Measurements from ENCODE around the gene TSPAN18.

The TSPAN18 gene

DNA sequence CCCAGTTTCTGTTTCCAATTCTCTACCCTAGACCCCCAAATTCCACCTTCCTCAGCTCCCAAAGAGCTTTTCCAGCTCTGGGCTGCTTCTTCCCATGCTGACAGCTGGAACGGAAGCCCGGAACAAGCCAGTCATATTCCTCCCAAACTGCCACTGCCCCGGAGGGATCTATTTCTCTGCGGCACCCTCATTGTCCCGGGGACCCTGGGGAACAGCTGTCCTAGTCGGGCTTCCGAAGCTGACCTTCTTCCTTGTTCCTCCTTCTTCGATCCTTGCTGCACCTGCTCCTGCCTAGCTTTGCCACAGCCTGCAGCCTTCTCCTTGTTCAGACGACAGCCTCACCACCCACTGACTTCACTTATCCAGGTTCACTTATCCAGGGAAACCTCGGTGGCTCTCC, 105.7 kb downstream of the TSPAN18 start:
- TF ChIP-seq, protein P1, sequence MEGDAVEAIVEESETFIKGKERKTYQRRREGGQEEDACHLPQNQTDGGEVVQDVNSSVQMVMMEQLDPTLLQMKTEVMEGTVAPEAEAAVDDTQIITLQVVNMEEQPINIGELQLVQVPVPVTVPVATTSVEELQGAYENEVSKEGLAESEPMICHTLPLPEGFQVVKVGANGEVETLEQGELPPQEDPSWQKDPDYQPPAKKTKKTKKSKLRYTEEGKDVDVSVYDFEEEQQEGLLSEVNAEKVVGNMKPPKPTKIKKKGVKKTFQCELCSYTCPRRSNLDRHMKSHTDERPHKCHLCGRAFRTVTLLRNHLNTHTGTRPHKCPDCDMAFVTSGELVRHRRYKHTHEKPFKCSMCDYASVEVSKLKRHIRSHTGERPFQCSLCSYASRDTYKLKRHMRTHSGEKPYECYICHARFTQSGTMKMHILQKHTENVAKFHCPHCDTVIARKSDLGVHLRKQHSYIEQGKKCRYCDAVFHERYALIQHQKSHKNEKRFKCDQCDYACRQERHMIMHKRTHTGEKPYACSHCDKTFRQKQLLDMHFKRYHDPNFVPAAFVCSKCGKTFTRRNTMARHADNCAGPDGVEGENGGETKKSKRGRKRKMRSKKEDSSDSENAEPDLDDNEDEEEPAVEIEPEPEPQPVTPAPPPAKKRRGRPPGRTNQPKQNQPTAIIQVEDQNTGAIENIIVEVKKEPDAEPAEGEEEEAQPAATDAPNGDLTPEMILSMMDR (IDR thresholded peaks at IDR 0.05; ENCODE audit: borderline replicate concordance, control extremely low read depth, extremely low read depth, insufficient read depth, missing control alignments), result no peak
- in situ Hi-C loops (cut with MboI; ENCODE audit: low sequenced_read_pairs, unreplicated experiment), result no loop called here
- DNase-seq (ENCODE audit: low spot score), result no peak

DNA sequence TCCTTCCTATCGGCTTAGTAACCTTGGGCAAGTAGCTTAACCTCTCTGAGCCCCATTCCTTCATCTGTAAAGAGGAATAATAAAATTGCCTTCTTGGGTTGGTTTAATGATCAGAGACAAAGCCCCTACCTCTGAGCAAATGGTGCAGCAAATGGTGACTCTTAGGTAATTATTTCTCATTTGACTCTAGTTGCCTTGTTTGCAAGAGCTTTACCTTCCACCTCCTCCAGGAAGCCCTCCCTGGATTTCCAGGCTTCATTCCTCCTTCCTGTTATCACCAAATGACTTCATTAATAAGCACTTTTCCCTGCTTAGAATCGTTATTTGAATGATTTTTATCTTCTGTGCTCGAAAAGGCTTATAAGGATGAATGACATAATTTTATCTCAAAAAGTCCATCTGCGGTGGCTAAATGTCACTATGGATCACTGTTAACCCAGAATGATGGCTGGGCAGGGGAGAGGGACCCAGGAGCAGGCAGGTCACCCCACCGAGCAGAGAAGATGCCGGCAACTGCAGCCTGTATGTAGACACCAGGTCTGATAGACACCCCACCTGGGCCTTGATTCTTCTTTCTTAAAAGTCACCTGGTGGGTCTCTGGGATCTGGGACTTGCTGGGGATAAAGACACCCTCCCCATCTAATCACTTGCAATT, 106.6 kb downstream of the TSPAN18 start:
- TF ChIP-seq, protein P1 (IDR thresholded peaks at IDR 0.05; ENCODE audit: borderline replicate concordance, control extremely low read depth, extremely low read depth, insufficient read depth, missing control alignments), result no peak
- in situ Hi-C loops (cut with MboI; ENCODE audit: low sequenced_read_pairs, unreplicated experiment), result no loop called here
- no peak for DNase-seq (ENCODE audit: low spot score)

DNA sequence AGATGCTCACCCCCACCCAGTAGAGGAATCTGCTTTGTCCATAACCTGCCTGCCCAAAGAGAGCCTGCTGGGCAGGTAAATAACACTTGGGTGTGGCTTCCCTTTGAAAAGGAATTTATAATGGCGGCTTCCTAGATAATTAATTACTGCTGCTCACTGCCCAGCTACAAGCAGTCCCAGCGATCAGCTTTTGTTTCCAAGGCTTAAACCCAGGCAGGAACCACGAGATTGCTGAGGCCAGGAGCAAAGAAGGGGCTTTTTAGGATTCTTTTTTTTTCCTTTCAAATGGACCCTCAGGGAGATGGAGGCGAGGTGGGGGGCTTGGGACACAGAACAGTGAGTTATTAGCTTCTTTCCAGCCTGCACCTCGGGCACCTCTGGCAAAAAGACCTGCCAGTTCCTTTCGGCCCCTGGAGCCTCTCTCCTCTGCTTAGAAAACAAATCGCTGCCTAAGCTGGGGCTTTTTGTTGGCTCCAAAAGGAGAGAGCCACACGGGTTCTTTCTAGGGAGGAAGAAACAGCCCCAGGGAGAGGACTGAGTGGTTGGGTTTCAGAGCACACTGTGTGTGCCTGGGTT, 107.2 kb downstream of the TSPAN18 start:
- DNase-seq (ENCODE audit: low spot score), result no peak
- TF ChIP-seq, protein P1 (IDR thresholded peaks at IDR 0.05; ENCODE audit: borderline replicate concordance, control extremely low read depth, extremely low read depth, insufficient read depth, missing control alignments), result no peak
- in situ Hi-C loops (cut with MboI; ENCODE audit: low sequenced_read_pairs, unreplicated experiment), result no loop called here

DNA sequence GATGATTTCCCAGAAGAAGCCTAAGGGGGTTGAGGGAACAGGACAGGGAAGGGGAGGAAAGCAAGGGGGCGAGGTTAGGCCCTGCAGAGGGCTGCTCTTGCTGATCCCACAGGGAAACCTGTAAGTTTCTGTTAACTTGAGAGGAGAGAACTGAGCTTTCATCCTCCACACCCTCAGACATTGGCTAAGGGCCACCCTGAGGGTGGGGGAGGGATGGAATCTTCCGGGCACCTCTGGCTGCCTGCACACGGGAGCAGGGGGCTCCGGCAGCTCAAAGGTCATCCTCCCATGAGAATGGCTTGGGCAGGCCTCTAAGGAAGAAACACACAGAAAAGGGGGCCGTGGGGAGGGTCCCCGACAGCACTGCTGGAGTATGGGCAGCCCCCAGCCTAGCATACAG, 108.1 kb downstream of the TSPAN18 start:
- in situ Hi-C loops (cut with MboI; ENCODE audit: low sequenced_read_pairs, unreplicated experiment), result no loop called here
- TF ChIP-seq, protein P1 (IDR thresholded peaks at IDR 0.05; ENCODE audit: borderline replicate concordance, control extremely low read depth, extremely low read depth, insufficient read depth, missing control alignments), result no peak
- no peak for DNase-seq (ENCODE audit: low spot score)

DNA sequence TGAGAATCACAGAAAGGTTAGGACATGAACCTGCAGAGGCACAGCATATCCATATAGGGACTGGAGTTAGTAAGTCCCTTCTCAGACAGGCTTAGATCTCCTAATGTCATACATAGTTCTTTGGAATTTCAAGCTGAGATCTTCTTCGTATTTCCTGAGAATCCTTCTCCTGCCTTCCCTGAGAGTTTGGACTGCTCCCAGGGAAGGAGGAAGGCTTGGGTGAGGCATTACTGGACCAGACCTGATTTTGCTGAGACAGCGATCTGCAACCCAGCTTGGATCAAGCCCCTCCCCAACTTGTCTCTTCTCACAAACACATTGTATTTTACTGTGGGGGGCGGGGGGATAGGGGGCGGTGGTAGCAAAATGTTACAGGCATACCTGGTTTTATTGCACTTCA, 108.5 kb downstream of the TSPAN18 start:
- in situ Hi-C loops (cut with MboI; ENCODE audit: low sequenced_read_pairs, unreplicated experiment), result no loop called here
- no peak for DNase-seq (ENCODE audit: low spot score)
- TF ChIP-seq, protein P1 (IDR thresholded peaks at IDR 0.05; ENCODE audit: borderline replicate concordance, control extremely low read depth, extremely low read depth, insufficient read depth, missing control alignments), result no peak

DNA sequence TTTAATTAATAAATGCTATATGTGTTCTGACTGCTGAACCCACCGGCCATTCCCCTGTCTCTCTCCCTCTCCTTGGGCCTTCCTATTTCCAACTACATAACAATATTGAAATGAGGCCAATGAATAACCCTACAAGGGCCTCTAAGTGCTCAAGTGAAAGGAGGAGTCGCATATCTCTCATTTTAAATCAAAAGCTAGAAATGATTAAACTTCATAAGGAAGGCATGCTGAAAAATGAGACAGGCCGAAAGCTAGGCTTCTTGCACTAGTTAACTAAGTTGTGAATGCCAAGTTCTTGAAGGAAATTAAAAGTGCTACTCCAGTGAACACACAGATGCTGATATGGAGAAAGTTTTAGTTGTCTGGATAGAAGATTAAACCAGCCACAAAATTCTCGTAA, 109.2 kb downstream of the TSPAN18 start:
- in situ Hi-C loops (cut with MboI; ENCODE audit: low sequenced_read_pairs, unreplicated experiment), result no loop called here
- TF ChIP-seq, protein P1 (IDR thresholded peaks at IDR 0.05; ENCODE audit: borderline replicate concordance, control extremely low read depth, extremely low read depth, insufficient read depth, missing control alignments), result no peak
- DNase-seq (ENCODE audit: low spot score), result no peak

Data from GM13976 (cell line).